Erythroblast (primary cell): ENCODE measurements around the gene ZNF189.

Source experiments
- GATA1 ChIP-seq: IDR thresholded peaks from 2 replicates; pipeline ENCODE4 v1.6.1; 2011; ENCODE audit warnings: low read depth, mild to moderate bottlenecking, control low read depth, low read length, moderate library complexity
- POLR2A ChIP-seq: IDR thresholded peaks from 2 replicates; pipeline ENCODE4 v1.6.1; 2011; ENCODE audit warnings: mild to moderate bottlenecking, low read length

- TF ChIP-seq POLR2A (no peak), GATA1 (no peak)
Observed at GRCh38 chr9:101446732-101447131, 48.1 kb downstream of the ZNF189 start.
